ENCODE data around the gene RNF11.
A peak's percentile ranks its signal among the peaks of the same experiment; 100 is the strongest.
"Not testable (repeated sequence)": the region's sequence is repeated elsewhere in the genome, so short reads cannot be mapped to it uniquely, and the experiment has no call there.

RNF11 gene

GRCh38 chr1:51235673-51236530 lies at the start of gene RNF11:
Gene RNF11 (plus strand): TSS chr1:51236273. CDS start chr1:51236757, 484 bp downstream.
- DNase-seq, result peak; percentile 91

DNA sequence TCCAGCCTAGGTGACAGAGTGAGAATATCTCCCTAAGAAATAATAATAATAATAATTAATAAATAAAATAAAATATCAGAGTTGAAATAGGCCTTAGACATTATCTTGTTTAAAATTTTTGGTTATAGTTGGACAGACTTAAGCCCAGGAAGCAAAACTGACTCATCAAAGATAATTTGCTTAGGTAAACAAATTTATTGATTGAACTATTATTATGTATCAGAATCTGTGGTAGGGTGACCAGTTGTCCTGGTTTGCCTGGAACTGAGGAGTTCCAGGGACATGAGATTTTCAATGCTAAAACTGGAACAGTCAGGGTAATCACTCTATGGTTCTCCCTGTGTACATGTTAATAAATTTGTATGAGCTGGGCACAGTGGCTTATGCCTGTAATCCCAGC lies 47.8 kb upstream of the RNF11 start:
- no peak for DNase-seq

DNA sequence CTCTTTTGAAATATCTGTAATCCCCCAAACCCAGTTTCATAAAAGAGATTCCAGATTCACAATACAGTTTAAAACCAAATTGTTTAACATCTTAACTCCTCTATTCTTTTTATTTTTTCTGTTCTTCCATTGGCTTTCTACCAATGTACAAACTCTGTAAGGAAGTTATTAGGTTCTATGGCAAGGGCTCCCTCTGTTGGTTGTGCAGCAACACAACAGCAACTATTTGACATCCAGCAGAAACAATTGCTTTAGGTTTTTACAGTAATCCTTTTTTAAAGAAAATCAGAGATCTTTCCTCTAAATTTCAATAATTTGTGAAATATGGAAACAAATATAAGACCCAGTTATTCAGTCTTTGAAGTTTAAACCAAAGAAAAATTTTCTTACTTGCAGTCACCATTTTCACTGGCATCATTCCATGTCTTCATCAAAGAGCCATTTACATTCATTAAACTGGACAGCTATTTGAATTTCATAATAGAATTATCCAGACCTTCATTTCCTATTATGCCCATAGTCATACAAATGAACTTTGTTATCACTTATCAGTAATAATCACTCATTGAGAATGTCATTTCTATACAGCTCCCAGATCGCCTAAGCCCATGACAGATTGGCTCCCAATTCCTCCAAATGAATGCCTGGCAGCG lies 46.5 kb upstream of the RNF11 start:
- peak; percentile 40 for DNase-seq

- no peak for DNase-seq
Measured at GRCh38 chr1:51190961-51191360, 45.1 kb upstream of the RNF11 start.

DNA sequence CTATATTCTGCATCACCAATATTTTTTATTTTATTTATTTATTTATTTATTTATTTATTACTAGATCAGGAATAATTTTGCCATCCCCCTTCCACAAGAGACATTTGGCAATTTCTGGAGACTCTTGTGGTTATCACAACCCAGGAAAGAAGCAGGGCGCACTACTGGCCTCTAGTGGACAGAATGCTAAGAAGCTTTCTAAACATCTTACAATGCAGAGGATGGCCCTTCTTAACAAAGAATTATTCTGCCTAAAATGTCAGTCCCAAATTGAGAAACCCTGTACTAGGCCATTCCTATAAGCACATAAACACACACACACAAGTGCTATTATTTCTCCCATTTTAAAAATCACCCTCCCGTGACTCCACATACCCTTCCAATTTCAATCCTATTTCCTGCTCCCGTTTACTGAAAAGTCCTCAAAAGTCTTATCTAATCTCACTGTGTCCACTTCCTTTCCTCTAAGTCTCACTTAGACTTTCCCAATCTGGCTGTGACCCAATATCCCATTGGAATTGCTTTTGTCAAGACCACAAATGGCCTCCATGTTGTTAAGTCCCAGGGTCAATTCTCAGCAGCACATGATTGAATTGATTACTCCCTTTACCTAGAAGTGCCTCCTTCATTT lies 43.7 kb upstream of the RNF11 start:
- peak; percentile 40 for DNase-seq

- DNase-seq, result no peak
Measured at GRCh38 chr1:51193564-51193963, 42.5 kb upstream of the RNF11 start.

- no peak for DNase-seq
Measured at GRCh38 chr1:51203121-51203873, 32.8 kb upstream of the RNF11 start.

DNA sequence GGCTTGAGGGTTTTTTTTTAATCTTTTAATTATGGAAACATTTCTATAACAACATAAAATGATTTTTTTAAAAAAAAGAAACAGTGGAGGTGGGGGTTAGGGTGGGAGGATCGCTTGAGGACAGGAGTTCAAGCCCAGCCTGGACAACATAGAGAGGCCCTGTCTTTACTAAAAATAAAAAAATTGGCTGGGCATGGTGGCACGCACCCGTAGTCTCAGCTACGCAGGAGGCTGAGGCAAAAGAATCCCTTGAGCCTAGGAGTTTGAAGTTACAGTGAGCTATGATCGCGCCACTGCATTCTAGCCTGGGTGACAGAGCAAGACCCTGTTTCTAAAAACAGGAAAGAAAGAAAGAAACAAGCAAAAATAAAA lies 32.2 kb upstream of the RNF11 start:
- no peak for DNase-seq

DNA sequence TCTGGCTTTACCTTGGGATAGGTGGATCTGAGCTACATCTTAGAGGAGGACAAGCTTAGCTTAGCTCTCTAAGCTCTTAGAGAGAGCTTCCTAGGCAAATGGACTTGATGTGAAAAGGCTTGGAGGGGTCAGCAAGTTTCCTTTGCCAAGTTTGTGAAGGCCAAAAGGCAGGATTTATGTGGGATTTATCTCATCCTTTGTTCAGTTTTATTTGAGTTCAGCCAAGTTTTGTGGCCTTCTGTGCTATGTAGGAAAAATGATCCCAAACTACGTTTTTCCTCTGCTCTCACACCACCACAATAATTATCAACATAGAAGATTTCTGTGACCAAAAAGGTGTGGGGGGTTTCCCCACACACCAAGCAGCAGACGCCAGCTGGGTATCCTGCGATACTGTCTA lies 26.0 kb upstream of the RNF11 start:
- no peak for DNase-seq

- no peak for DNase-seq
Measured at GRCh38 chr1:51210676-51211075, 25.4 kb upstream of the RNF11 start.

- DNase-seq, result no peak
Measured at GRCh38 chr1:51214615-51215131, 21.4 kb upstream of the RNF11 start.

GRCh38 chr1:51215169-51215568 lies 20.9 kb upstream of the RNF11 start:
- no peak for DNase-seq

DNA sequence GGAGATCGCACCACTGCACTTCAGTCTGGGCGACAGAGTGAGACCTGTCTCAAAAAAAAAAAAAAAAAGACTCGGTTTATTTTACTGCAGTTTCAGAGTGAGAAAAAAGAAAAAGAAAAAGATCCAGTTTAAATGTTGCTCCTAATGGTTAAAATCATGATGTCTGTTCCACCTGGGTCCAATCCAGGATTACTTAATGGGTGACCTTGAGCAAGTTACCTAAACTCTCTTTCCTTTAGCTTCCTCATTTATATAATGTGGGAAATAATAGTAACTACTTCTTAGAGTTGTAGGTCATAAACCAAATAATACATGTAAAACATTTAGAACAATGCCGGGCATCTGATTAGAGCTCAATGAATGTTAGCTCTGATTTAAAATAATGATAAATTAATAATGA lies 19.4 kb upstream of the RNF11 start:
- DNase-seq, result no peak

DNA sequence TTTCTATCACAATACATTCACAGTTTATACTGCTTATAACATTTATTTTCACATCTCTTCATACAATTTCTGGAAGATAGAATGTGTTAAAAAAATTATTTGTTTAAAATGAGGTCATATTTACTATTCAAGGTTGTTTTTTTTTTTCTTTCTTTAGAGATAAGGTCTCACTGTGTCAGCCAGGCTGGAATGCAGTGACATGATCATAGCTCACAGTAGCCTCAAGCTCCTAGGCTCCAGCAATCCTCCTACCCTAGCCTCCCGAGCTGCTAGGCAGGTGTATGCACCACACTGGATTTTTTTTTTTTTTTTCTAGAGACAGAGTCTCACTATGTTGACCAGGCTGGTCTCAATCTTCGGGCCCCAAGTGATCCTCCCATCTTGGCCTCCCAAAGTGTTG lies 19.0 kb upstream of the RNF11 start:
- DNase-seq, result no peak

- DNase-seq, result no peak
Measured at GRCh38 chr1:51218570-51218969, 17.5 kb upstream of the RNF11 start.

GRCh38 chr1:51219022-51219421 lies 17.1 kb upstream of the RNF11 start:
- DNase-seq, result no peak

- not testable (repeated sequence) for DNase-seq
Measured at GRCh38 chr1:51221529-51221928, 14.5 kb upstream of the RNF11 start.

- DNase-seq, result no peak
Measured at GRCh38 chr1:51222136-51222787, 13.8 kb upstream of the RNF11 start.

DNA sequence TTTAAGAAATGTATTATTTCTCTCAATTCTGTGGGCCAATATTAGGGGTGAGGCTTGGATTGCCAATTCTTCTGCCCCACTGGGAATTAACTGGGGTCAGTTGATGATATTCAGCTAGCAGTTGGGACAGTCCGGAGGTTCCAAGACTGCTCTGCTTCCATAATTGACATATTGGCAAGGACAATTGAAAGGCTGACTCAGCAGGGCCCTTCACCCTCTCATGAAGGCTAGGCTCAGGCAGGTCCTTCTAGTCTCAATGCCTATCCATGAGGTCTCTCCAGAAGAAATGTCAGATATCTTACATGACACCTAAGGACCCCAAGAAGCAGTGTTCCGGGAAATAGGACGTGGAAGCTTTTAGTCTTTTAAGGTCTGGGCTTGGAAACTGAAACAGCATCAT lies 13.3 kb upstream of the RNF11 start:
- DNase-seq, result no peak

DNA sequence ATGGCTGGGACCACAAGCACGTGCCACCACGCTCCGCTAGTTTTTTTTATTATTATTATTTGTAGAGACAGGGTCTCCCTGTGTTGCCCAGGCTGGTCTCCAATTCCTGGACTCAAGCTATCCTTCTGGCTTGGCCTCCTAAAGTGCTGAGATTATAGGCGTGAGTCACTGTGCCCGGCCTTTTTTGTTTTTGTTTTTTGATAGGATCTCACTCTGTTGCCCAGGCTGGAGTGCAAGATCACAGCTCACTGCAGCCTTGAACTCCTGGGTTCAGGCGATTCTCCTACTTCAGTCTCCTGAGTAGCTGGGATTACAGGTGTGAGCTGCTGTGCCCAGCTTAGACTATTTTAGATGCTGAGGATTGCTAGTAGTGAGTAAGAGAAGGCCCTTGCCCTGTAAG lies 11.8 kb upstream of the RNF11 start:
- no peak for DNase-seq

- not testable (repeated sequence) for DNase-seq
Measured at GRCh38 chr1:51227231-51227960, 8.7 kb upstream of the RNF11 start.

DNA sequence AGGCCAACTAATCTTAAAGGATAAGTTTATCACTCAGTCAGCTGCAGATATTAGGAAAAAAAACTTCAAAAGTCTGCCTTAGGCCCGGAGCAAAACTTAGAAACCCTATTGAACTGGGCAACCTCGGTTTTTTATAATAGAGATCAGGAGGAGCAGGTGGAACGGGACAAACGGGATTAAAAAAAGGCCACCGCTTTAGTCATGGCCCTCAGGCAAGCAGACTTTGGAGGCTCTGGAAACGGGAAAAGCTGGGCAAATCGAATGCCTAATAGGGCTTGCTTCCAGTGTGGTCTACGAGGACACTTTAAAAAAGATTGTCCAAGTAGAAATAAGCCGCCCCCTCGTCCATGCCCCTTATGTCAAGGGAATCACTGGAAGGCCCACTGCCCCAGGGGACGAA lies 7.6 kb upstream of the RNF11 start:
- not testable (repeated sequence) for DNase-seq

Measured in NCI-H2171 (cell line).